Epithelial cell of proximal tubule (primary cell): Measurements from ENCODE around the gene CACNB3. TPM values are rescaled to one million over a fixed set of nuclear protein-coding genes. Genes with fewer than 3 reads are reported as not detected.

Source experiments
- DNase-seq: peaks from one replicate; pipeline ENCODE4 v3.0.0-alpha.2; 2011; ENCODE audit warnings: low read depth
- H3K4me3 ChIP-seq: 2 replicates; pipeline ENCODE4 v1.5.1; 2011; ENCODE audit warnings: low read depth, mild to moderate bottlenecking, low read length
- total RNA-seq: library from RNA; depleted of rRNA; stranded (reverse); fragments of >200 nt; gene quantifications from 2 replicates; pipeline ENCODE4 v1.2.3, GENCODE V29; 2015
- TF ChIP-seq, protein P1 (sequence below): conservative IDR thresholded peaks from 2 replicates; pipeline ENCODE4 v1.5.1; 2012; ENCODE audit warnings: low read depth, mild to moderate bottlenecking, low read length

The CACNB3 gene
- total RNA-seq, 1 donor from 2014 or later, result 19.6 TPM

DNA sequence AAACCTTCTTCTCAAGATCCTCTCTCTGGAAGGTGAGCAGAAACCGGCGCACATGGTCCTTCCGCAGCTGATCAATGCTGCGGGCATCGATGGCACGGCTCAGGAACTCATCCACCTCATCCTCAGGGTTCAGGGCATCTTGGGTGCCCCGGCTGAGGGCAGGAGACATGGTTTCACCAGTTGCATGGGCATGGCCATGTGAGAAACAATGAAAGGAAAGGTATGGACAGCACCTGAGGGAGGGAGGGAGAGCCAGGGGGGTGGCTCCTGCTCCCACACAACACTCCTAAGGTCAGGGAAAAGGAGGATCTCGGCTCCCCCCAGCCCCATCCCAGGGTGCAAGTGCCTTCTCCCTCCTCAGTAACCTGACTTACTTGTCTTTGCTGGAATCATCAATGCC, 43.0 kb upstream of the CACNB3 start:
- TF ChIP-seq, protein P1, sequence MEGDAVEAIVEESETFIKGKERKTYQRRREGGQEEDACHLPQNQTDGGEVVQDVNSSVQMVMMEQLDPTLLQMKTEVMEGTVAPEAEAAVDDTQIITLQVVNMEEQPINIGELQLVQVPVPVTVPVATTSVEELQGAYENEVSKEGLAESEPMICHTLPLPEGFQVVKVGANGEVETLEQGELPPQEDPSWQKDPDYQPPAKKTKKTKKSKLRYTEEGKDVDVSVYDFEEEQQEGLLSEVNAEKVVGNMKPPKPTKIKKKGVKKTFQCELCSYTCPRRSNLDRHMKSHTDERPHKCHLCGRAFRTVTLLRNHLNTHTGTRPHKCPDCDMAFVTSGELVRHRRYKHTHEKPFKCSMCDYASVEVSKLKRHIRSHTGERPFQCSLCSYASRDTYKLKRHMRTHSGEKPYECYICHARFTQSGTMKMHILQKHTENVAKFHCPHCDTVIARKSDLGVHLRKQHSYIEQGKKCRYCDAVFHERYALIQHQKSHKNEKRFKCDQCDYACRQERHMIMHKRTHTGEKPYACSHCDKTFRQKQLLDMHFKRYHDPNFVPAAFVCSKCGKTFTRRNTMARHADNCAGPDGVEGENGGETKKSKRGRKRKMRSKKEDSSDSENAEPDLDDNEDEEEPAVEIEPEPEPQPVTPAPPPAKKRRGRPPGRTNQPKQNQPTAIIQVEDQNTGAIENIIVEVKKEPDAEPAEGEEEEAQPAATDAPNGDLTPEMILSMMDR, result no peak
- DNase-seq, result no peak
- H3K4me3 ChIP-seq, result no peak overlapping the region

DNA sequence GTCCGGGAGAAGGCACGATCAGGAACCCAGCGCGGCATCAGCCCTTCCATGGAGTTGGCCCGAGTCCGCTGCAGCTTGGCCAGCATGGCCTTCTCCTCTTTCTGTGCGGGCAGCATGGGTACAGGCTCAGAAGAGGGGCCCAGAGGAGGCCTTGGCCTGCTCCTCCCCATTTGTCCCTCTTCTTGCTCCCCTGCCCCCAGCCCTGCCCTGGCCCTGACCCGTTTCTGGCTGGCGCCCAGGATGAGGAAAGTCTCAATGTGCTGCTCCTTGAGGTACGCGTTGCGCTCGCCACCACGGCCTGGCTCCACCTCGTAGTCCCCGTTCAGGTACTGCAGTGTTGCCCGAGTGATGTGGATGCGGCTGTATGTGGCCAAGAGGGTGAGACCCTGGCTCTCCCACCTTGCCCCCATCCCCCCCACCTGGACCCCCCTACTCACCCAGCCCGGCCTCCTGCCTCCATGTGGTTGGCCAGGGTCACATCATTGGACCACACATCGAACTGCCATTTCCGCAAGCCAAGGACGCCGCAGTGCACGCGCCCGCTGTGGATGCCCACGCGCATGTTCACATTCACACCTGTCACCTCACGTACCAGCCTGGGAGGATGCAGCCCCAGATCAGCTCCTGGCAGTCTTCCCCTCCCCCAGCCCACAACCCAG, 42.2 kb upstream of the CACNB3 start:
- DNase-seq, result no peak
- H3K4me3 ChIP-seq, result no peak overlapping the region
- TF ChIP-seq, protein P1, result no peak

DNA sequence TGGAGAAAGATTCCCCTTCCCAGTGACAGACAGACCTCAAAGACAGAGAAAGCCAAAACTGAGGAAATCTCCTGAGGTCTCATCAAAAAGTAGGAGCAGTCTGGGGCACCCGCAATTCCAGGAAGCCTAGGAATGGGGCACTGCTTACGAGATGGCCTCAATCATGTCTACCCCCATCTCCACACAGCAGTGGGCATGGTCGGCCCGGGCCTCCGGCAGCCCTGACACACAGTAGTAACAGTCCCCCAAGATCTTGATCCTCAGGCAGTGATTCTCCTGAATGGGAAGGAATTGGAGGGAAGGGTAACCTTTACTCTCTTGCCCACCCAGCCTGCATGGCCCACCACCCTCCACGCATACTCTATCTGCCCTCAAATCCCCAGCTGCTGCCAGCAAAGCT, 41.3 kb upstream of the CACNB3 start:
- DNase-seq, result no peak
- H3K4me3 ChIP-seq, result no peak overlapping the region
- TF ChIP-seq, protein P1, result no peak

DNA sequence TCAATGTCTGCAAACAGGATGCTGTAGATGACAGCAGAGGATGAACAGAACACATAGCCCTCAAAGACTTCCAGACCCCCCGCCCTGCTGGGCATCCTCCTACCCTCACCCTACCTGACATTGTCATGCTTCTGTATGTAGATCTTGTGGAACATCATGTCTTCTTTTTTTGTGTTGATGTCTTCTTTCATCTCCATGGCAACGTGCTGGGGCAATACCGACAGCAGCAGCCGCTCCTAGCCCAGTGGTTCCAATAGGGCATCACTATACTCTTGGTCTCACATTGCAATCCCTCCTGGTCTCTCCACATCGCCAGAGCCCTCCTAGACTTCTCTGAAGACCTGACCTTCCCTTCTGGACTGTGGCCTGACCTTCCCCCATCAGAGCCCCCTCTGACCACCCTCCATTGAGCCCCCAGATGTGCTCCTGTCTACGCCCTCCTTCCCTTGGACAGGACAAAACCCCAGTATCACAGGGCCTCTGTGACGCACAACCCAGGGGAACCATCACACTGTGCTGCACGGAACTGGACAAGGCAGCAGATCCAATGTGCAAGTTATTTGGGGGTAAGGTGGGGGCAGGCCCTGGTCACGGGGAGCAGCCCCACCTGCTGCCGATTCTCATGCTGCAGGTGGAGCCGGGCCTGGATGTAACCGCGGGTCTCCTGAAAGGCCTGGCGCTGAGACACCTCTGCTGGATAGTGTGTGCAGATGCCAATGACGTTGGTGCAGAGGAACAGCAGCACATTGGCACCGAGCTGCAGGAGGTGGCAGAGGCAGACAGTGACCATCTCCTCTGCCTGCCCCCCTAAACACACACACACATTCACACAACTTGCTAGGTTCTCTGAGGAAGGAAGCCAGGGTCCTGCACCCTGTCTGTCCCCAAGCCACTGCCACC, 40.5 kb upstream of the CACNB3 start:
- TF ChIP-seq, protein P1, result no peak
- DNase-seq, result no peak
- H3K4me3 ChIP-seq, result no peak overlapping the region

DNA sequence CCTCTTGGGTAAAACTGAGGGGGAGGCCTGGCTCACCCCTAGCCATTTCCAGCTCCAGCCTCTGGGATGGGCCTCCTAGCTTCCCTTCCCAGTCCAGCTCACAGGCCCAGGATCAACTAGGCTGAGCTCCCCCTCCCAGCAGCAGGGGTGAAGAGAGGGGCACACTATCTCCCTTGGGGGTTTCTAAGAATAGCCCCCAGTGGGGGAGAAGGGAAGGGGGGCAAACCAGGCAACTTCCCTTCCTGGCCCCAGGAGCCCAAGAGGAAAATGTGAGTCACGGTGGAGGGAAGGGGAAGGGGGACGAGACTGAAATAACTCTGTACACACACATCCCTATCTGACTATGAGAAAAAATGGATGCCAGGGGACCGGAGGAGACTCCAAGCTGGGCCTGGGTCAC, 38.4 kb upstream of the CACNB3 start:
- H3K4me3 ChIP-seq, result no peak overlapping the region
- DNase-seq, result no peak
- TF ChIP-seq, protein P1, result no peak

DNA sequence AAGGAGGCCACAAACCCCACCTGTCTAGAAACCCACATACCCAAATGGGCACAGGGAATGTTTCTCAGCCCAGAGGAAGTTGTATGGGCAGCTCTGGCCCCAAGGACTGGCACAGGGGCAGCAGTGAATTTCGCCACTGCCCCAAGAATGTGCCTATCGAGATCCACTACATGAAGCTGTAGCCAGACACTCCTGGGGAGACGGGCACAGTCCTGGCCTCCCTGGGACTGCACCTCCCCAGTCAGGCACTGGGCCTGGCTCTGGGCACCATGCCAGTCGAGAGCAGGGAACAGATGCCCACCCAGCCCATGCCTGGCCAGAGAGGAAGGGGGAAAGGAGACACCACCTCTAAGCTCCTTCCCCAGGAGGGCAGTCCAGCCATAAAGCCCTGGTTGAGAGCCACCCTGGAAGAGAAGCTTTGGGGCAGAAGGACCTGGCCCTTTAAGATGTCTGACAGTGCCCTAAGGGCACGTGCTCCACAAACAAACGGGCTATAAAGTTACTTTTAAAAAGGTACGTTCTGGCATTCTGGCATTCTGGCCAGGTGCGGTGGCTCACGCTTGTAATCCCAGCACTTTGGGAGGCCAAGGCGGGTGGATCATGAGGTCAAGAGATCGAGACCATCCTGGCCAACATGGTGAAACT, 37.8 kb upstream of the CACNB3 start:
- no peak overlapping the region for H3K4me3 ChIP-seq
- no peak for DNase-seq
- TF ChIP-seq, protein P1, result no peak
